Measurements from ENCODE around the gene TMEM236.

Gene TMEM236

GRCh38 chr10:17733620-17734019, 18.4 kb upstream of the TMEM236 start:
- TF ChIP-seq CTCF (conservative IDR thresholded peaks at IDR 0.05): no peak
- no peak overlapping the region for H3K27ac ChIP-seq

- H3K27ac ChIP-seq: peak overlapping the region; percentile 39
- TF ChIP-seq CTCF (conservative IDR thresholded peaks at IDR 0.05): no peak
Observed at GRCh38 chr10:17734432-17735080, 17.4 kb upstream of the TMEM236 start.

GRCh38 chr10:17735166-17735941, 16.6 kb upstream of the TMEM236 start:
- H3K27ac ChIP-seq: peak overlapping the region; percentile 39
- no peak for TF ChIP-seq CTCF (conservative IDR thresholded peaks at IDR 0.05)

- TF ChIP-seq CTCF (conservative IDR thresholded peaks at IDR 0.05): no peak
- no peak overlapping the region for H3K27ac ChIP-seq
Observed at GRCh38 chr10:17736223-17736622, 15.8 kb upstream of the TMEM236 start.

- TF ChIP-seq CTCF (conservative IDR thresholded peaks at IDR 0.05): peak; percentile 81
- no peak overlapping the region for H3K27ac ChIP-seq
Observed at GRCh38 chr10:17737027-17737965, 14.7 kb upstream of the TMEM236 start.

- TF ChIP-seq CTCF (conservative IDR thresholded peaks at IDR 0.05): no peak
- H3K27ac ChIP-seq: no peak overlapping the region
Observed at GRCh38 chr10:17740668-17741067, 11.3 kb upstream of the TMEM236 start.

GRCh38 chr10:17742918-17743317, 9.1 kb upstream of the TMEM236 start:
- peak; percentile 89 for TF ChIP-seq CTCF (conservative IDR thresholded peaks at IDR 0.05)
- no peak overlapping the region for H3K27ac ChIP-seq

Measured in VCaP (cell line).